HS-5 (cell line): ENCODE measurements around the gene SMG5.
"Not testable (repeated sequence)": the region's sequence is repeated elsewhere in the genome, so short reads cannot be mapped to it uniquely, and the experiment has no call there.

Experiments used
- DNase-seq: peaks from one replicate; pipeline ENCODE4 v3.0.0-alpha.2; 2012; ENCODE audit warnings: low read depth

The SMG5 gene

DNA sequence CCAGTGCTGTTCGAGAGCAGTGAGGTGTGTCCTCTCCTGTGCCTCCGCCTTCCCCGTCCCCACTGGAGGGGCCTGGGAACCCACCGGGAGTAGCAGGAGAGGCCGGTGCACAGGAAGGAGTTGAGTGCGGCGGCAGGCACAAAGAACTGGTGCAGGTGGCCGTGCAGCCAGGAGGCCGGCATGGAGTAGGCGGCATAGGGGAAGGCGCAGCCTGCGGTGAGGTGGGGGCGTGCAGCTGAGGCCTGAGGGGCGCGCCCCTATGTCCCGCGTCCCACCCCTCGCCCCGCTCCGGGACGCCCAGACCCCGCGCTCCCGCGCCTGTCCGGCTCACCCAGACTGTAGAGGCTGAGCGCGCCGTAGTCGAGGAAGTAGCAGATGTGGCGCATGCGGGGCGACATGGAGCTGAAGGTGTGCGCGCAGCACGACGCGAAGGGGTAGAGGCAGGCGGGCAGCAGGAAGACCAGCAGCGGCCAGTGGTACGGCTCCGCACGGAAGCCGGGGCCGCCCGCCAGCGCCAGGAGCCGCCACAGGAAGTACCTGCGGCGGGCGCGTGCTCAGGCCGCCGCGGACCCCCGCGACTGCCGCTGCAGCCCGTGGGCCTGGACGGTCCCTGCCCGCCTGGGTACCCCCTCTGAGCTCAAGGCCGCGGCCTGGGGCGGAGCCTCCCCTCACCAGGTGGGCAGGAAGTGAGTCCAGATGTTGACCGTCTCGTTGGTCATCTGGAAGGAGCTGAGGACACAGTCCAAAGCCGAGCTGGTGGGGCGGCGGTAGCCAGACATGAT, 37.0 kb downstream of the SMG5 start:
- DNase-seq, result no peak

- no peak for DNase-seq
Observed at GRCh38 chr1:156244712-156245111, 37.9 kb downstream of the SMG5 start.

DNA sequence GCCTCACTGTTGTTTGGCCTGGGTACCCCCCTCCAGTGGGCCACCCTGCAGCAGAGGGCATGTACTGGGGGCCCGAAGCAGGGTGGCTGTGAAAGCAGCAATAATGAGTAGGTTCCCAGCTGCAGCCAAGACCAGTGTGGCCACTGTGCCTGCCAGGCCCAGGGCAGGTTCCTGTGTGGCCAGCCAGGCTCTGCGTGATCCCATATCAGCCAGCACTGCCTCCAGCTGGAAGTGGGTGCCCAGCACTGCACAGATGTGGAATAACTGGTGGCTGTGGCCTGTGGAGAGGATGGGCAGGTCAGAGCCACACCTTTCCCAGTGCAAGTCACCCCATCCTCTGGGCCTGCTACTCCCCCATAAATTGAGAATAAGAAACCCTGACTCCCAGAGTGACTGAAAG, 38.5 kb downstream of the SMG5 start:
- no peak for DNase-seq

DNA sequence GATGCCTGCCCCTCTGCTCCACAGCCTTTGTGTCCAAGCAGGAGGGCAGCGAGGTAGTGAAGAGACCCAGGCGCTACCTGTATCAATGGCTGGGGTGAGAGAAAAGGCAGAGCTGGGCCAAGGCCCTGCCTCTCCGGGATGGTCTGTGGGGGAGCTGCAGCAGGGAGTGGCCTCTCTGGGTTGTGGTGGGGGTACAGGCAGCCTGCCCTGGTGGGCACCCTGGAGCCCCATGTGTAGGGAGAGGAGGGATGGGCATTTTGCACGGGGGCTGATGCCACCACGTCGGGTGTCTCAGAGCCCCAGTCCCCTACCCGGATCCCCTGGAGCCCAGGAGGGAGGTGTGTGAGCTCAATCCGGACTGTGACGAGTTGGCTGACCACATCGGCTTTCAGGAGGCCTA, 39.9 kb downstream of the SMG5 start:
- no peak for DNase-seq

GRCh38 chr1:156241926-156242325, 40.7 kb downstream of the SMG5 start, which contains the start of gene BGLAP:
TSS of gene BGLAP (plus strand) at chr1:156242184. CDS start at chr1:156242232, 48 bp downstream.
- DNase-seq, result no peak

- DNase-seq, result no peak
Observed at GRCh38 chr1:156241311-156241811, 41.3 kb downstream of the SMG5 start.

GRCh38 chr1:156238248-156238647, 44.4 kb downstream of the SMG5 start:
- DNase-seq, result no peak

DNA sequence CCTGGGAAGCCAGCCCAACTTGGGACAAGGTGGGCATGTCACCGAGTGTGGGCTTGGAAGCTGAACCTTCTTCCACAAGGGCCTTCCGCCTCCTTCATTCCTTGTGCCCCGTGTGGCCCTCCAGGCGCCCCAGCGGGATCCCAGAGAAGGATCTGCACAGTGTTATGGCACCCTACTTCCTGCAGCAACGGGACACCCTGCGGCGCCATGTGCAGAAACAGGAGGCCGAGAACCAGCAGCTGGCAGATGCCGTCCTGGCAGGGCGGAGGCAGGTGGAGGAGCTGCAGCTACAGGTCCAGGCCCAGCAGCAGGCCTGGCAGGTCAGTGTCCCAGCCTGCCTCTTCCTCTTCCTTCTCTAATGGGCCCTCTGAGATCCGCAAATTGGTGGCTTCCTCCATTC, 46.5 kb downstream of the SMG5 start:
- DNase-seq, result no peak

GRCh38 chr1:156233426-156234127, 49.0 kb downstream of the SMG5 start:
- DNase-seq, result peak; percentile 75

- DNase-seq, result no peak
Observed at GRCh38 chr1:156232201-156232894, 50.3 kb downstream of the SMG5 start.

GRCh38 chr1:156230473-156230837, 52.2 kb downstream of the SMG5 start:
- no peak for DNase-seq

- DNase-seq, result no peak
Observed at GRCh38 chr1:156229809-156230472, 52.7 kb downstream of the SMG5 start.

DNA sequence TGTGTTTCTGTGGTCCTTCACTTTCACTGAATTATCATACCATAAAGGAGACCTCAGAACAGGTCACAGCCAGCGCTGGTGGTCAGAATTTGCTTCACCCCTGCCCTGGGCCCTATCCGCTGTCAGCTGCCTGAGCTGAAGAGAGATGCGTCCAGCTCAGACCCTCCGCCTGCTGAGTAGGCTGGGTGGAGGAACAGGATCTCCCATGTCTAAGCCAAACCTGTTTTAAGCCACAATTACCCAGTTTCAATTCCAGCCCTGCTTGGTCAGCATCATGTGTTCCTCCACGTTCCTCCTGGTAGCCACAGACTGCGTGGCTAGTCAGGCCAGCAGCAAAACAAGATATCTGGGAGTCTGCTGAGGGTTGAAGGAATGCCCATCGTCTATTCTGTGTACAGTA, 54.1 kb downstream of the SMG5 start:
- no peak for DNase-seq

- no peak for DNase-seq
Observed at GRCh38 chr1:156226782-156227181, 55.8 kb downstream of the SMG5 start.

DNA sequence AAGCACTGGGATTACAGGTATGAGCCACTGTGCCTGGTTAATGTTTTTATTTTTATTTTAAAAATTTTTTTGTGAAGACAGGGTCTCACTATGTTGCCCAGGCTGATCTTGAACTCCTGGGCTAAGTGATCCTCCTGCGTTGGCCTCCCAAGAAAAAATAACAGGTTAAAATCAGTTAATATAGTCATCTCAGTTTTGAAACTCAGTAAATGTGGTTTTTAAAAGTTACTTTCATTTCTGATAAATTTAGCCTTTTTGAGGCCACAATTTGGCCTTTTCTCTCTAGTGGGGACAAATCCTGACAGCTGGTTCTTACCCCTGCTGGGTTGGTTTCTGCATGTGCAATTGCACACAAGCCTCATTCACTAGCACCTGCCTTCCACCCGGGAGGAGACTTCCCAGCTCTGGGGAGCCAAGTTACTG, 56.5 kb downstream of the SMG5 start:
- no peak for DNase-seq

- DNase-seq, result no peak
Observed at GRCh38 chr1:156225677-156226014, 57.0 kb downstream of the SMG5 start.

GRCh38 chr1:156221986-156222692, 60.5 kb downstream of the SMG5 start:
- DNase-seq, result no peak

GRCh38 chr1:156220226-156220625, 62.4 kb downstream of the SMG5 start:
- no peak for DNase-seq

DNA sequence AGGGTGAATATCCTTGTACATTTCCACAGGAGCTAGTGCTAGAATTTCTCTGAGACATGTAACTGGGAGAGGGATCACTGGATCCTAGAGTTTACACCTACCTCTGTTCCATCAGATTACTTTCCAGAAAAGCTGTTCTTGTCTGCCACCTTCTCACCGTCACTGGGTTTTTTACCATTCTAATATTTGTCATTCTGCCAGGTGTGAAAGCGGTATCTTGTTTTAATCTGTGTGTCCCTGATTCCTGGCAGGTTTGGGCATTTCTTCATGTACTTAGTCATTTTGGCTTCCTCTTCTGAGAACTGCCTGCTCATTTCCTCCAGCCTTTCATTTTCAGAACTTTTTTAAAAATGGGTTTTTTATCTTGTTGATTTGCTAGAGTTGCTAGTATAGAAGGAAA, 64.8 kb downstream of the SMG5 start:
- DNase-seq, result no peak

- DNase-seq, result not testable (repeated sequence)
Observed at GRCh38 chr1:156216361-156217086, 66.1 kb downstream of the SMG5 start.
